Measurements from ENCODE around the gene ABO.

- TF ChIP-seq POLR2A (IDR thresholded peaks at IDR 0.05) = no peak
- TF ChIP-seq, protein P1, sequence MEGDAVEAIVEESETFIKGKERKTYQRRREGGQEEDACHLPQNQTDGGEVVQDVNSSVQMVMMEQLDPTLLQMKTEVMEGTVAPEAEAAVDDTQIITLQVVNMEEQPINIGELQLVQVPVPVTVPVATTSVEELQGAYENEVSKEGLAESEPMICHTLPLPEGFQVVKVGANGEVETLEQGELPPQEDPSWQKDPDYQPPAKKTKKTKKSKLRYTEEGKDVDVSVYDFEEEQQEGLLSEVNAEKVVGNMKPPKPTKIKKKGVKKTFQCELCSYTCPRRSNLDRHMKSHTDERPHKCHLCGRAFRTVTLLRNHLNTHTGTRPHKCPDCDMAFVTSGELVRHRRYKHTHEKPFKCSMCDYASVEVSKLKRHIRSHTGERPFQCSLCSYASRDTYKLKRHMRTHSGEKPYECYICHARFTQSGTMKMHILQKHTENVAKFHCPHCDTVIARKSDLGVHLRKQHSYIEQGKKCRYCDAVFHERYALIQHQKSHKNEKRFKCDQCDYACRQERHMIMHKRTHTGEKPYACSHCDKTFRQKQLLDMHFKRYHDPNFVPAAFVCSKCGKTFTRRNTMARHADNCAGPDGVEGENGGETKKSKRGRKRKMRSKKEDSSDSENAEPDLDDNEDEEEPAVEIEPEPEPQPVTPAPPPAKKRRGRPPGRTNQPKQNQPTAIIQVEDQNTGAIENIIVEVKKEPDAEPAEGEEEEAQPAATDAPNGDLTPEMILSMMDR (IDR thresholded peaks at IDR 0.05) = no peak
These were observed 46.5 kb upstream of the ABO start for GRCh38 chr9:133321411-133321935.
